ENCODE measurements around the gene TNFRSF25.

GRCh38 chr1:6440198-6441126 lies 25.5 kb downstream of the TNFRSF25 start:
- TF ChIP-seq CTCF (IDR thresholded peaks at IDR 0.05) (peak; percentile 25; the same call in 1 of the 2 replicates), EZH2phosphoT487 (IDR thresholded peaks at IDR 0.05; ENCODE audit: borderline replicate concordance, low read depth) (no peak), EP300 (IDR thresholded peaks at IDR 0.05; ENCODE audit: borderline replicate concordance in 1 of 2, low read depth in 1 of 2, low read length in 1 of 2) (no peak), USF2 (IDR thresholded peaks at IDR 0.05; ENCODE audit: borderline replicate concordance, low read depth, low read length) (no peak), POLR2AphosphoS5 (IDR thresholded peaks at IDR 0.05; ENCODE audit: low read depth, low read length) (no peak), JUND (IDR thresholded peaks at IDR 0.05) (no peak)
